K562 (cell line): ENCODE measurements around the gene SH3D21. TPM values are rescaled to one million over a fixed set of nuclear protein-coding genes. Genes with fewer than 3 reads are reported as not detected.

Source experiments
- ARHGAP35 ChIP-seq: fragments of 450-650 bp; IDR thresholded peaks from 2 replicates; pipeline ENCODE4 v1.6.1; 2018; ENCODE audit not compliant: partially characterized antibody
- EGR1 ChIP-seq: fragments of 450-650 bp; conservative IDR thresholded peaks from 2 replicates; pipeline ENCODE4 v1.6.1; 2017; ENCODE audit warnings: mild to moderate bottlenecking
- ETV1 ChIP-seq: fragments of 450-650 bp; conservative IDR thresholded peaks from 2 replicates; pipeline ENCODE4 v1.6.1; 2016; ENCODE audit warnings: missing genetic modification characterization, control low read depth, low read depth, missing compliant biosample characterization
- MEF2A ChIP-seq: IDR thresholded peaks from 2 replicates; pipeline ENCODE4 v1.6.1; 2011; ENCODE audit warnings: low read depth, mild to moderate bottlenecking, low read length, moderate library complexity; ENCODE audit not compliant: control insufficient read depth
- OTX1 ChIP-seq: fragments of 450-650 bp; formaldehyde crosslinking; IDR thresholded peaks from 2 replicates; pipeline ENCODE4 v1.4.0; 2022; ENCODE audit warnings: mild to moderate bottlenecking
- PCBP2 ChIP-seq: fragments of 200-400 bp; formaldehyde crosslinking; IDR thresholded peaks from 2 replicates; pipeline ENCODE4 v1.6.1; 2018; ENCODE audit warnings: low read length, low read depth, mild to moderate bottlenecking, moderate library complexity; ENCODE audit not compliant: poor library complexity, severe bottlenecking
- RBFOX2 ChIP-seq: fragments of 200-400 bp; formaldehyde crosslinking; IDR thresholded peaks from 2 replicates; pipeline ENCODE4 v1.6.1; 2017; ENCODE audit warnings: low read depth, mild to moderate bottlenecking, low read length, moderate library complexity
- SP2 ChIP-seq: IDR thresholded peaks from 2 replicates; pipeline ENCODE4 v1.6.1; 2011; ENCODE audit warnings: mild to moderate bottlenecking, low read depth, low read length, moderate library complexity; ENCODE audit not compliant: poor library complexity, severe bottlenecking; ENCODE audit errors: extremely low read depth
- ZNF263 ChIP-seq: sonication (generic); formaldehyde crosslinking; IDR thresholded peaks from 2 replicates; pipeline ENCODE4 v1.8.0; 2022; ENCODE audit warnings: mild to moderate bottlenecking, missing genetic modification reagents, borderline replicate concordance
- ZNF76 ChIP-seq: fragments of 250-450 bp; sonication (Bioruptor Pico); IDR thresholded peaks from 2 replicates; pipeline ENCODE4 v1.4.0; 2020; ENCODE audit warnings: mild to moderate bottlenecking, moderate library complexity, borderline replicate concordance
- polyA plus RNA-seq, 8 experiments: library from polyadenylated mRNA; depleted of rRNA in 4 of 8; stranded (reverse) in 5 of 8; unstranded in 3 of 8; fragments of >200 nt; fragmentation: Nextera tagmentation in 2 of 8; fragmentation: Illumina TruSeq in 1 of 8; extraction: Ambion mirVana in 2 of 8; extraction: Trizol in 1 of 8; gene quantifications; 2 replicates each; pipeline versions ENCODE4 v1.2.1 to v1.2.3, GENCODE V29; 2011 to 2014; ENCODE audit warnings: inconsistent platforms in 1 of 8, missing spikeins in 1 of 8
- total RNA-seq, 7 experiments: library from RNA; depleted of rRNA in 6 of 7; stranded (reverse); fragments of >200 nt in 6 of 7; fragmentation: Illumina TruSeq in 2 of 7; extraction: Trizol in 2 of 7; gene quantifications; 2 replicates each; pipeline versions ENCODE4 v1.2.1 to v1.2.3, GENCODE V29; 2011 to 2021; ENCODE audit warnings: low replicate concordance in 1 of 7
- TF ChIP-seq, protein P1 (sequence below): sonication (generic); formaldehyde crosslinking; IDR thresholded peaks from 2 replicates; pipeline ENCODE4 v1.8.0; 2022; ENCODE audit warnings: mild to moderate bottlenecking, missing genetic modification reagents
- TF ChIP-seq, protein P2 (sequence below): fragments of 450-650 bp; IDR thresholded peaks from 2 replicates; pipeline ENCODE4 v1.6.1; 2018; ENCODE audit not compliant: partially characterized antibody
- TF ChIP-seq, protein P3 (sequence below): fragments of 450-650 bp; IDR thresholded peaks from 2 replicates; pipeline ENCODE4 v1.6.1; 2016; ENCODE audit warnings: borderline replicate concordance
- TF ChIP-seq, protein P4 (sequence below): fragments of 450-650 bp; formaldehyde crosslinking; IDR thresholded peaks from 2 replicates; pipeline ENCODE4 v1.4.0; 2022; ENCODE audit warnings: missing genetic modification characterization

The SH3D21 gene
- total and polyA plus RNA-seq, 9 of the 15 experiments (the other 6 are each of a cell fraction or from before 2014, with no cell fraction given) = 0.01 to 4.7 (median 1.8) TPM

DNA sequence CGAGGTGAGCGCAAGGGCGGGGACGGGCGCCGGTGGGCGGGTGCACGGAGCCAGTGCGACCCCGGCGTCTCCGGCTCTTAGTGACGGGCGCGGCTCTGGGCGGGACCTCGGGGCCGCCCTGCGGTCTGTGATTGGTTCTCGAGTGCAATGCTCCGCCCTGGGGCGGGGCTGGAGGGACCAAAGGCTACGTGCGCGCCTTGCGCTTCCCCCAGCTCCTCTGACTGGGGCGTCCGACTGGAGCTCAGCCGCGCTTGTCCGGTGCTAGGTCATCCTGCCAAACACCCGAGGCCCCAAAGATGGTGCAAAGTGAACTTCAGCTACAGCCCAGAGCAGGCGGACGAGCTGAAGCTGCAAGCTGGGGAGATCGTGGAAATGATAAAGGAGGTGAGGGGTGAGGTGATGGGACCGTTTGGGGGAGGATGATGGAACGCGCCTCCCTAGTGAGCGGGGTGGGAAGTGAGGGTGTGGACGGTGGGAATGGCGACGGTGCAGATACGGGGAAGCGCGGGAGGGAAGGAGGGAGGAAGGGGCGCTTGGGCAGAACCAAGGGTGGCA lies 811 bp downstream of the SH3D21 start (continued):
- peak; percentile 81 for TF ChIP-seq RBFOX2
- no peak for TF ChIP-seq EGR1
- no peak for TF ChIP-seq PCBP2
- no peak for TF ChIP-seq OTX1
- TF ChIP-seq, protein P1, sequence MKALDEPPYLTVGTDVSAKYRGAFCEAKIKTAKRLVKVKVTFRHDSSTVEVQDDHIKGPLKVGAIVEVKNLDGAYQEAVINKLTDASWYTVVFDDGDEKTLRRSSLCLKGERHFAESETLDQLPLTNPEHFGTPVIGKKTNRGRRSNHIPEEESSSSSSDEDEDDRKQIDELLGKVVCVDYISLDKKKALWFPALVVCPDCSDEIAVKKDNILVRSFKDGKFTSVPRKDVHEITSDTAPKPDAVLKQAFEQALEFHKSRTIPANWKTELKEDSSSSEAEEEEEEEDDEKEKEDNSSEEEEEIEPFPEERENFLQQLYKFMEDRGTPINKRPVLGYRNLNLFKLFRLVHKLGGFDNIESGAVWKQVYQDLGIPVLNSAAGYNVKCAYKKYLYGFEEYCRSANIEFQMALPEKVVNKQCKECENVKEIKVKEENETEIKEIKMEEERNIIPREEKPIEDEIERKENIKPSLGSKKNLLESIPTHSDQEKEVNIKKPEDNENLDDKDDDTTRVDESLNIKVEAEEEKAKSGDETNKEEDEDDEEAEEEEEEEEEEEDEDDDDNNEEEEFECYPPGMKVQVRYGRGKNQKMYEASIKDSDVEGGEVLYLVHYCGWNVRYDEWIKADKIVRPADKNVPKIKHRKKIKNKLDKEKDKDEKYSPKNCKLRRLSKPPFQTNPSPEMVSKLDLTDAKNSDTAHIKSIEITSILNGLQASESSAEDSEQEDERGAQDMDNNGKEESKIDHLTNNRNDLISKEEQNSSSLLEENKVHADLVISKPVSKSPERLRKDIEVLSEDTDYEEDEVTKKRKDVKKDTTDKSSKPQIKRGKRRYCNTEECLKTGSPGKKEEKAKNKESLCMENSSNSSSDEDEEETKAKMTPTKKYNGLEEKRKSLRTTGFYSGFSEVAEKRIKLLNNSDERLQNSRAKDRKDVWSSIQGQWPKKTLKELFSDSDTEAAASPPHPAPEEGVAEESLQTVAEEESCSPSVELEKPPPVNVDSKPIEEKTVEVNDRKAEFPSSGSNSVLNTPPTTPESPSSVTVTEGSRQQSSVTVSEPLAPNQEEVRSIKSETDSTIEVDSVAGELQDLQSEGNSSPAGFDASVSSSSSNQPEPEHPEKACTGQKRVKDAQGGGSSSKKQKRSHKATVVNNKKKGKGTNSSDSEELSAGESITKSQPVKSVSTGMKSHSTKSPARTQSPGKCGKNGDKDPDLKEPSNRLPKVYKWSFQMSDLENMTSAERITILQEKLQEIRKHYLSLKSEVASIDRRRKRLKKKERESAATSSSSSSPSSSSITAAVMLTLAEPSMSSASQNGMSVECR (CRISPR knock-in tag) = no peak
- TF ChIP-seq ZNF263 (CRISPR knock-in tag) = peak; percentile 41; the same call in 1 of the 2 replicates
- no peak for TF ChIP-seq ZNF76 (CRISPR knock-in tag)
- TF ChIP-seq, protein P2, sequence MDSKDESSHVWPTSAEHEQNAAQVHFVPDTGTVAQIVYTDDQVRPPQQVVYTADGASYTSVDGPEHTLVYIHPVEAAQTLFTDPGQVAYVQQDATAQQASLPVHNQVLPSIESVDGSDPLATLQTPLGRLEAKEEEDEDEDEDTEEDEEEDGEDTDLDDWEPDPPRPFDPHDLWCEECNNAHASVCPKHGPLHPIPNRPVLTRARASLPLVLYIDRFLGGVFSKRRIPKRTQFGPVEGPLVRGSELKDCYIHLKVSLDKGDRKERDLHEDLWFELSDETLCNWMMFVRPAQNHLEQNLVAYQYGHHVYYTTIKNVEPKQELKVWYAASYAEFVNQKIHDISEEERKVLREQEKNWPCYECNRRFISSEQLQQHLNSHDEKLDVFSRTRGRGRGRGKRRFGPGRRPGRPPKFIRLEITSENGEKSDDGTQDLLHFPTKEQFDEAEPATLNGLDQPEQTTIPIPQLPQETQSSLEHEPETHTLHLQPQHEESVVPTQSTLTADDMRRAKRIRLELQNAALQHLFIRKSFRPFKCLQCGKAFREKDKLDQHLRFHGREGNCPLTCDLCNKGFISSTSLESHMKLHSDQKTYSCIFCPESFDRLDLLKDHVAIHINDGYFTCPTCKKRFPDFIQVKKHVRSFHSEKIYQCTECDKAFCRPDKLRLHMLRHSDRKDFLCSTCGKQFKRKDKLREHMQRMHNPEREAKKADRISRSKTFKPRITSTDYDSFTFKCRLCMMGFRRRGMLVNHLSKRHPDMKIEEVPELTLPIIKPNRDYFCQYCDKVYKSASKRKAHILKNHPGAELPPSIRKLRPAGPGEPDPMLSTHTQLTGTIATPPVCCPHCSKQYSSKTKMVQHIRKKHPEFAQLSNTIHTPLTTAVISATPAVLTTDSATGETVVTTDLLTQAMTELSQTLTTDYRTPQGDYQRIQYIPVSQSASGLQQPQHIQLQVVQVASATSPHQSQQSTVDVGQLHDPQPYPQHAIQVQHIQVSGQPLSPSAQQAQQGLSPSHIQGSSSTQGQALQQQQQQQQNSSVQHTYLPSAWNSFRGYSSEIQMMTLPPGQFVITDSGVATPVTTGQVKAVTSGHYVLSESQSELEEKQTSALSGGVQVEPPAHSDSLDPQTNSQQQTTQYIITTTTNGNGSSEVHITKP = peak; percentile 68
- no peak for TF ChIP-seq ETV1 (tag)
- TF ChIP-seq ARHGAP35 = peak; percentile 77
- TF ChIP-seq MEF2A = no peak
- peak; percentile 25 for TF ChIP-seq SP2
- TF ChIP-seq, protein P3, sequence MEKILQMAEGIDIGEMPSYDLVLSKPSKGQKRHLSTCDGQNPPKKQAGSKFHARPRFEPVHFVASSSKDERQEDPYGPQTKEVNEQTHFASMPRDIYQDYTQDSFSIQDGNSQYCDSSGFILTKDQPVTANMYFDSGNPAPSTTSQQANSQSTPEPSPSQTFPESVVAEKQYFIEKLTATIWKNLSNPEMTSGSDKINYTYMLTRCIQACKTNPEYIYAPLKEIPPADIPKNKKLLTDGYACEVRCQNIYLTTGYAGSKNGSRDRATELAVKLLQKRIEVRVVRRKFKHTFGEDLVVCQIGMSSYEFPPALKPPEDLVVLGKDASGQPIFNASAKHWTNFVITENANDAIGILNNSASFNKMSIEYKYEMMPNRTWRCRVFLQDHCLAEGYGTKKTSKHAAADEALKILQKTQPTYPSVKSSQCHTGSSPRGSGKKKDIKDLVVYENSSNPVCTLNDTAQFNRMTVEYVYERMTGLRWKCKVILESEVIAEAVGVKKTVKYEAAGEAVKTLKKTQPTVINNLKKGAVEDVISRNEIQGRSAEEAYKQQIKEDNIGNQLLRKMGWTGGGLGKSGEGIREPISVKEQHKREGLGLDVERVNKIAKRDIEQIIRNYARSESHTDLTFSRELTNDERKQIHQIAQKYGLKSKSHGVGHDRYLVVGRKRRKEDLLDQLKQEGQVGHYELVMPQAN = peak; percentile 75; the same call in 1 of the 2 replicates
- TF ChIP-seq, protein P4, sequence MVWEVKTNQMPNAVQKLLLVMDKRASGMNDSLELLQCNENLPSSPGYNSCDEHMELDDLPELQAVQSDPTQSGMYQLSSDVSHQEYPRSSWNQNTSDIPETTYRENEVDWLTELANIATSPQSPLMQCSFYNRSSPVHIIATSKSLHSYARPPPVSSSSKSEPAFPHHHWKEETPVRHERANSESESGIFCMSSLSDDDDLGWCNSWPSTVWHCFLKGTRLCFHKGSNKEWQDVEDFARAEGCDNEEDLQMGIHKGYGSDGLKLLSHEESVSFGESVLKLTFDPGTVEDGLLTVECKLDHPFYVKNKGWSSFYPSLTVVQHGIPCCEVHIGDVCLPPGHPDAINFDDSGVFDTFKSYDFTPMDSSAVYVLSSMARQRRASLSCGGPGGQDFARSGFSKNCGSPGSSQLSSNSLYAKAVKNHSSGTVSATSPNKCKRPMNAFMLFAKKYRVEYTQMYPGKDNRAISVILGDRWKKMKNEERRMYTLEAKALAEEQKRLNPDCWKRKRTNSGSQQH (CRISPR knock-in tag) = no peak
